Fibroblast of villous mesenchyme (primary cell): ENCODE measurements around the gene CBARP. TPM values are rescaled to one million over a fixed set of nuclear protein-coding genes. Genes with fewer than 3 reads are reported as not detected.

Source experiments
- DNase-seq: peaks from one replicate; pipeline ENCODE4 v3.0.0-alpha.2; 2010; ENCODE audit warnings: low read depth
- H3K4me3 ChIP-seq: 2 replicates; pipeline ENCODE4 v1.5.1; 2011; ENCODE audit warnings: low read depth, mild to moderate bottlenecking, low read length
- CTCF ChIP-seq: IDR thresholded peaks from 2 replicates; pipeline ENCODE4 v1.5.1; 2012; ENCODE audit warnings: low read depth, mild to moderate bottlenecking, low read length; ENCODE audit not compliant: insufficient read depth
- total RNA-seq: library from RNA; depleted of rRNA; stranded (reverse); fragments of >200 nt; gene quantifications from 2 replicates; pipeline ENCODE4 v1.2.3, GENCODE V29; 2012

Gene CBARP
- total RNA-seq, 1 donor: 6.0 TPM

GRCh38 chr19:1217366-1217765 is 20.4 kb downstream of the CBARP start:
- no peak for TF ChIP-seq CTCF
- no peak overlapping the region for H3K4me3 ChIP-seq
- DNase-seq: no peak

GRCh38 chr19:1216756-1217155 is 21.0 kb downstream of the CBARP start:
- DNase-seq: no peak
- H3K4me3 ChIP-seq: no peak overlapping the region
- TF ChIP-seq CTCF: no peak

- no peak for DNase-seq
- H3K4me3 ChIP-seq: no peak overlapping the region
- TF ChIP-seq CTCF: no peak
These were observed 22.7 kb downstream of the CBARP start for GRCh38 chr19:1214862-1215731.

GRCh38 chr19:1214299-1214861 is 23.4 kb downstream of the CBARP start:
- TF ChIP-seq CTCF: no peak
- DNase-seq: no peak
- no peak overlapping the region for H3K4me3 ChIP-seq

- peak; percentile 92 for DNase-seq
- H3K4me3 ChIP-seq: no peak overlapping the region
- TF ChIP-seq CTCF: no peak
These were observed 24.2 kb downstream of the CBARP start for GRCh38 chr19:1213391-1214286.

- TF ChIP-seq CTCF: no peak
- peak; percentile 57 for DNase-seq
- H3K4me3 ChIP-seq: no peak overlapping the region
These were observed 26.1 kb downstream of the CBARP start for GRCh38 chr19:1211494-1212234.
